Gastrocnemius medialis (tissue), 4 donors: ENCODE results near the gene C9.

ENCODE experiments used
- POLR2A ChIP-seq, 2 donors: fragments of 450-650 bp; IDR thresholded peaks; one replicate each; pipeline ENCODE4 v1.6.1; 2017; ENCODE audit warnings: antibody characterized with exemption in 2 of 2, mild to moderate bottlenecking in 2 of 2, moderate library complexity in 2 of 2
- TF ChIP-seq, protein P1 (sequence below), 5 experiments: fragments of 450-650 bp in 3 of 5; fragments of 200-600 bp in 2 of 5; sonication (generic) in 2 of 5; IDR thresholded peaks in 4 of 5; conservative IDR thresholded peaks in 1 of 5; 1 replicate in 4 of 5; 2 replicates in 1 of 5; pipeline ENCODE4 v1.5.1; 2016 to 2019; ENCODE audit warnings: antibody characterized with exemption in 5 of 5, mild to moderate bottlenecking in 3 of 5, moderate library complexity in 3 of 5

GRCh38 chr5:39376293-39376714 lies 12.0 kb upstream of the C9 start:
- TF ChIP-seq, protein P1, sequence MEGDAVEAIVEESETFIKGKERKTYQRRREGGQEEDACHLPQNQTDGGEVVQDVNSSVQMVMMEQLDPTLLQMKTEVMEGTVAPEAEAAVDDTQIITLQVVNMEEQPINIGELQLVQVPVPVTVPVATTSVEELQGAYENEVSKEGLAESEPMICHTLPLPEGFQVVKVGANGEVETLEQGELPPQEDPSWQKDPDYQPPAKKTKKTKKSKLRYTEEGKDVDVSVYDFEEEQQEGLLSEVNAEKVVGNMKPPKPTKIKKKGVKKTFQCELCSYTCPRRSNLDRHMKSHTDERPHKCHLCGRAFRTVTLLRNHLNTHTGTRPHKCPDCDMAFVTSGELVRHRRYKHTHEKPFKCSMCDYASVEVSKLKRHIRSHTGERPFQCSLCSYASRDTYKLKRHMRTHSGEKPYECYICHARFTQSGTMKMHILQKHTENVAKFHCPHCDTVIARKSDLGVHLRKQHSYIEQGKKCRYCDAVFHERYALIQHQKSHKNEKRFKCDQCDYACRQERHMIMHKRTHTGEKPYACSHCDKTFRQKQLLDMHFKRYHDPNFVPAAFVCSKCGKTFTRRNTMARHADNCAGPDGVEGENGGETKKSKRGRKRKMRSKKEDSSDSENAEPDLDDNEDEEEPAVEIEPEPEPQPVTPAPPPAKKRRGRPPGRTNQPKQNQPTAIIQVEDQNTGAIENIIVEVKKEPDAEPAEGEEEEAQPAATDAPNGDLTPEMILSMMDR (IDR thresholded peaks at IDR 0.05 in 4 of 5, conservative IDR thresholded peaks at IDR 0.05 in 1 of 5) = peak; percentile 45 to 72 (median 53)
- TF ChIP-seq POLR2A (IDR thresholded peaks at IDR 0.05) = no peak
